CD4-positive, alpha-beta T cell treated with Interferon alpha-2 for 1 hour (primary cell): Measurements from ENCODE around the gene ECT2.
"Not testable (repeated sequence)": the region's sequence is repeated elsewhere in the genome, so short reads cannot be mapped to it uniquely, and the experiment has no call there.

ENCODE experiments used
- DNase-seq, 2 donors: peaks; one replicate each; pipeline ENCODE4 v3.0.0-alpha.2; 2020 to 2022

Gene ECT2

GRCh38 chr3:172815857-172816256, 65.3 kb downstream of the ECT2 start:
- DNase-seq, result no peak

- DNase-seq, result no peak
Observed at GRCh38 chr3:172816281-172816680, 65.8 kb downstream of the ECT2 start.

- no peak for DNase-seq
Observed at GRCh38 chr3:172816968-172817367, 66.4 kb downstream of the ECT2 start.

- DNase-seq, result no peak
Observed at GRCh38 chr3:172820492-172820891, 70.0 kb downstream of the ECT2 start.

- DNase-seq, result no peak
Observed at GRCh38 chr3:172824229-172824628, 73.7 kb downstream of the ECT2 start.

- DNase-seq, result not testable (repeated sequence)
Observed at GRCh38 chr3:172827231-172827630, 76.7 kb downstream of the ECT2 start.

GRCh38 chr3:172832983-172833382, 82.5 kb downstream of the ECT2 start:
- no peak for DNase-seq

- peak in 1 of 2 donors; percentile 11 for DNase-seq
Observed at GRCh38 chr3:172836390-172836997, 86.0 kb downstream of the ECT2 start.

GRCh38 chr3:172839679-172840078, 89.2 kb downstream of the ECT2 start:
- DNase-seq, result no peak

- DNase-seq, result no peak
Observed at GRCh38 chr3:172840463-172840862, 89.9 kb downstream of the ECT2 start.

- DNase-seq, result no peak
Observed at GRCh38 chr3:172840913-172841312, 90.4 kb downstream of the ECT2 start.

- DNase-seq, result no peak
Observed at GRCh38 chr3:172844428-172844827, 93.9 kb downstream of the ECT2 start.

- DNase-seq, result no peak
Observed at GRCh38 chr3:172846103-172846561, 95.6 kb downstream of the ECT2 start.

GRCh38 chr3:172846706-172847105, 96.2 kb downstream of the ECT2 start:
- no peak for DNase-seq

- DNase-seq, result no peak
Observed at GRCh38 chr3:172847292-172847691, 96.8 kb downstream of the ECT2 start.

- no peak for DNase-seq
Observed at GRCh38 chr3:172848910-172849309, 98.4 kb downstream of the ECT2 start.

GRCh38 chr3:172853005-172853404, 102.5 kb downstream of the ECT2 start:
- DNase-seq, result no peak

- no peak for DNase-seq
Observed at GRCh38 chr3:172853921-172854666, 103.6 kb downstream of the ECT2 start.

GRCh38 chr3:172855037-172855436, 104.5 kb downstream of the ECT2 start:
- no peak for DNase-seq

GRCh38 chr3:172856795-172857742, 106.5 kb downstream of the ECT2 start:
- no peak for DNase-seq

- DNase-seq, result no peak
Observed at GRCh38 chr3:172859041-172859440, 108.5 kb downstream of the ECT2 start.

- DNase-seq, result not testable (repeated sequence)
Observed at GRCh38 chr3:172866726-172867350, 116.3 kb downstream of the ECT2 start.
